OCI-LY7 (cell line): ENCODE data around the gene GOSR2. TPM values are rescaled to one million over a fixed set of nuclear protein-coding genes. Genes with fewer than 3 reads are reported as not detected.
"Not testable (repeated sequence)": the region's sequence is repeated elsewhere in the genome, so short reads cannot be mapped to it uniquely, and the experiment has no call there.

Source experiments
- BruUV-seq: library from RNA; stranded (reverse); fragments of 400-500 nt; replicated peaks from 2 replicates; lab custom pipeline; 2021; lab: Mats Ljungman, UMichigan
- CTCF ChIA-PET: fragments of 300-600 bp; sonication (Branson Sonifier 250); formaldehyde crosslinking; loops from one replicate; lab custom pipeline; 2022; ENCODE audit warnings: antibody characterized with exemption; ENCODE audit not compliant: unreplicated experiment; lab: Charles Lee
- POLR2A ChIA-PET: fragments of 300-600 bp; sonication (Branson Sonifier 250); formaldehyde crosslinking; loops from one replicate; lab custom pipeline; 2022; ENCODE audit warnings: antibody characterized with exemption; lab: Charles Lee
- DNase-seq: peaks from one replicate; pipeline ENCODE4 v3.0.0-alpha.2; 2015; ENCODE audit warnings: low spot score
- H2AFZ ChIP-seq: fragments of 200-600 bp; sonication (generic), shearing (Covaris generic); 2 replicates; pipeline ENCODE4 v1.6.1; 2014; ENCODE audit warnings: mild to moderate bottlenecking, antibody characterized with exemption, low read length, moderate library complexity
- H3K27ac ChIP-seq: fragments of 200-600 bp; sonication (generic); 2 replicates; pipeline ENCODE4 v1.5.1; 2014; ENCODE audit warnings: mixed run types, low read depth, mild to moderate bottlenecking, moderate library complexity, low read length, inconsistent platforms; ENCODE audit not compliant: poor library complexity, severe bottlenecking
- H3K36me3 ChIP-seq: fragments of 200-600 bp; sonication (generic); 2 replicates; pipeline ENCODE4 v1.6.1; 2014; ENCODE audit warnings: mild to moderate bottlenecking, antibody characterized with exemption, low read length, moderate library complexity, mixed read lengths; ENCODE audit not compliant: insufficient read depth
- H3K4me1 ChIP-seq: fragments of 200-600 bp; sonication (generic); 2 replicates; pipeline ENCODE4 v1.5.1; 2014; ENCODE audit warnings: mild to moderate bottlenecking, low read length; ENCODE audit not compliant: insufficient read depth, poor library complexity, severe bottlenecking
- H3K4me2 ChIP-seq: fragments of 200-600 bp; sonication (generic); 2 replicates; pipeline ENCODE4 v1.6.1; 2014; ENCODE audit warnings: mild to moderate bottlenecking, low read length
- H3K4me3 ChIP-seq: fragments of 200-600 bp; sonication (generic); 2 replicates; pipeline ENCODE4 v1.5.1; 2014; ENCODE audit warnings: mild to moderate bottlenecking, low read depth, low read length; ENCODE audit not compliant: poor library complexity, severe bottlenecking
- H3K79me2 ChIP-seq: fragments of 200-600 bp; sonication (generic); 2 replicates; pipeline ENCODE4 v1.6.1; 2016; ENCODE audit warnings: low read depth, mild to moderate bottlenecking, low read length, moderate library complexity, mixed read lengths; ENCODE audit not compliant: insufficient read depth
- H3K9me2 ChIP-seq: fragments of 200-600 bp; sonication (generic); 2 replicates; pipeline ENCODE4 v1.6.1; 2016; ENCODE audit warnings: mild to moderate bottlenecking, low read length, mixed read lengths; ENCODE audit not compliant: insufficient read depth
- H3K9me3 ChIP-seq: fragments of 200-600 bp; sonication (generic); 2 replicates; pipeline ENCODE4 v1.6.1; 2014; ENCODE audit warnings: mild to moderate bottlenecking, mixed run types, low read length, mixed read lengths
- H4K20me1 ChIP-seq: fragments of 200-600 bp; sonication (generic); 2 replicates; pipeline ENCODE4 v1.6.1; 2014; ENCODE audit warnings: mild to moderate bottlenecking, antibody characterized with exemption, low read length, moderate library complexity, mixed read lengths; ENCODE audit not compliant: insufficient read depth
- CTCF ChIP-seq: fragments of 200-600 bp; sonication (generic); conservative IDR thresholded peaks from 2 replicates; pipeline ENCODE4 v1.5.1; 2014; ENCODE audit warnings: mild to moderate bottlenecking, antibody characterized with exemption, low read length, moderate library complexity, mixed read lengths
- EZH2phosphoT487 ChIP-seq: fragments of 200-600 bp; sonication (generic); IDR thresholded peaks from 2 replicates; pipeline ENCODE4 v1.6.1; 2018; ENCODE audit warnings: low read depth, borderline replicate concordance, mild to moderate bottlenecking, mixed run types, antibody characterized with exemption, low read length, moderate library complexity, mixed read lengths
- intact Hi-C: fragments of 100-400 bp; cut with micrococcal nuclease; formaldehyde crosslinking; loops from one replicate; pipeline ENCODE4 v1.10.0; 2022; ENCODE audit not compliant: unreplicated experiment
- total RNA-seq, 2 experiments: library from RNA; depleted of rRNA in 1 of 2; stranded (reverse); fragments of >200 nt in 1 of 2; shearing (Covaris generic) in 1 of 2; gene quantifications; 2 replicates each; pipeline ENCODE4 v1.2.3, GENCODE V29; 2014 to 2022

The GOSR2 gene
- total RNA-seq, 2 experiments from 2014 or later: 46.5 to 62.8 TPM

GRCh38 chr17:46984892-46985291 lies 61.9 kb downstream of the GOSR2 start:
- Histone ChIP-seq H3K79me2 (no peaks in the 10 kb centered on the region), H3K9me2 (no peaks in the 10 kb centered on the region), H3K4me2 (no peak overlapping the region), H3K9me3 (no peaks in the 10 kb centered on the region), H3K36me3 (no peaks in the 10 kb centered on the region), H3K4me1 (peaks cover 44% of the 10 kb centered on the region), H3K27ac (no peak overlapping the region), H4K20me1 (no peaks in the 10 kb centered on the region), H2AFZ (no peak overlapping the region), H3K4me3 (no peak overlapping the region)
- POLR2A ChIA-PET: interaction anchor here (0.6 kb wide), 1 partner anchor 15 kb away, joined by 3 read pairs; no protein-coding TSS in a partner anchor
- BruUV-seq: no TSS peak
- DNase-seq: no peak
- CTCF ChIA-PET: no interaction called here
- intact Hi-C loops: no loop called here
- TF ChIP-seq EZH2phosphoT487 (no peak), CTCF (no peak)

- Histone ChIP-seq H3K27ac (no peak overlapping the region), H4K20me1 (no peaks in the 10 kb centered on the region), H3K4me1 (peaks cover 47% of the 10 kb centered on the region), H3K9me2 (no peaks in the 10 kb centered on the region), H3K4me3 (no peak overlapping the region), H2AFZ (no peak overlapping the region), H3K9me3 (no peaks in the 10 kb centered on the region), H3K36me3 (no peaks in the 10 kb centered on the region), H3K79me2 (no peaks in the 10 kb centered on the region), H3K4me2 (no peak overlapping the region)
- no TSS peak for BruUV-seq
- ChIA-PET CTCF (no interaction called here), POLR2A (no interaction called here)
- intact Hi-C loops: no loop called here
- no peak for DNase-seq
- no peak for TF ChIP-seq CTCF
Measured at GRCh38 chr17:46986366-46986765, 63.4 kb downstream of the GOSR2 start.

- H3K9me2 ChIP-seq, intact Hi-C loops, H3K4me2 ChIP-seq, H3K79me2 ChIP-seq, DNase-seq, BruUV-seq, H3K9me3 ChIP-seq, H3K36me3 ChIP-seq, CTCF ChIA-PET, H3K4me3 ChIP-seq, H3K27ac ChIP-seq, H2AFZ ChIP-seq, H4K20me1 ChIP-seq: not testable (repeated sequence)
- peaks cover 49% of the 10 kb centered on the region for H3K4me1 ChIP-seq
- POLR2A ChIA-PET: interaction anchor here (1.2 kb wide), 1 partner anchor 13 kb away, joined by 4 read pairs; no protein-coding TSS in a partner anchor
Measured at GRCh38 chr17:46987927-46988326, 65.0 kb downstream of the GOSR2 start.
